K562 (cell line): ENCODE results near the gene RCL1. TPM values are rescaled to one million over a fixed set of nuclear protein-coding genes. Genes with fewer than 3 reads are reported as not detected.

Source experiments
- ATAC-seq: fragments of 200-7000 bp; cut with Tn5 transposase; 3 replicates; pipeline ENCODE4 v1.9.1; 2020; ENCODE audit warnings: moderate library complexity
- BruUV-seq: library from RNA; stranded (reverse); fragments of 400-500 nt; replicated peaks from 2 replicates; lab custom pipeline; 2021; lab: Mats Ljungman, UMichigan
- CTCF ChIA-PET: fragments of 300-600 bp; formaldehyde crosslinking; extraction: SDS; loops from one replicate; lab custom pipeline; 2021; ENCODE audit warnings: low intra/inter-chr PET ratio; lab: Yijun Ruan, JAX
- POLR2A ChIA-PET: fragments of 300-600, 350-650 bp; sonication (Branson Sonifier 250); formaldehyde crosslinking; extraction: SDS; loops from one replicate; lab custom pipeline; 2021; ENCODE audit warnings: antibody characterized with exemption, inconsistent platforms; lab: Yijun Ruan, JAX
- DNase-seq, 4 experiments: peaks; one replicate each; pipeline versions ENCODE4 v3.0.0 to v3.0.0-alpha.2; 2011 to 2018; ENCODE audit warnings: low spot score in 3 of 4, mixed read lengths in 3 of 4; ENCODE audit errors: extremely low read depth in 1 of 4
- FAIRE-seq: peaks from 2 replicates; lab custom pipeline; 2011; peaks lifted over from hg19 to GRCh38; lab: Jason Lieb, UNC
- H2AFZ ChIP-seq: 2 replicates; pipeline ENCODE4 v1.6.0; 2011; ENCODE audit warnings: low read depth, low read length, control low read depth, inconsistent platforms
- H3K27ac ChIP-seq: fragments of 200-600 bp; 3 replicates; pipeline ENCODE4 v1.8.0; 2011; ENCODE audit warnings: low read depth, mild to moderate bottlenecking, control low read depth, inconsistent platforms, low read length, moderate library complexity, mixed read lengths; ENCODE audit errors: extremely low read depth
- H3K27me3 ChIP-seq, 2 experiments: fragments of 300-600 bp in 1 of 2; 2 replicates in 1 of 2; 3 replicates in 1 of 2; pipeline versions ENCODE4 v1.6.0 to v1.8.0; 2011; ENCODE audit warnings: inconsistent platforms in 2 of 2, low read length in 2 of 2, mild to moderate bottlenecking in 1 of 2, mixed read lengths in 1 of 2, moderate library complexity in 1 of 2; ENCODE audit not compliant: control insufficient read depth in 2 of 2, insufficient read depth in 2 of 2
- H3K36me3 ChIP-seq: fragments of 300-600 bp; 3 replicates; pipeline ENCODE4 v1.8.0; 2011; ENCODE audit warnings: mild to moderate bottlenecking, low read length, inconsistent platforms; ENCODE audit not compliant: control insufficient read depth, insufficient read depth
- H3K4me1 ChIP-seq, 2 experiments: fragments of 200-600 bp in 1 of 2; replicated peaks in 1 of 2; 2 replicates in 1 of 2; 3 replicates in 1 of 2; pipeline versions ENCODE4 v1.5.1 to v1.8.0; 2011; ENCODE audit warnings: inconsistent platforms in 2 of 2, low read length in 2 of 2, mild to moderate bottlenecking in 1 of 2, mixed read lengths in 1 of 2, moderate library complexity in 1 of 2; ENCODE audit not compliant: control insufficient read depth in 2 of 2, insufficient read depth in 2 of 2
- H3K4me2 ChIP-seq: 2 replicates; pipeline ENCODE4 v1.6.1; 2011; ENCODE audit warnings: low read length, control low read depth, inconsistent platforms, mixed read lengths; ENCODE audit not compliant: insufficient read depth
- H3K4me3 ChIP-seq: fragments of 200-600 bp; sonication (generic), shearing (Covaris generic); 2 replicates; pipeline ENCODE4 v1.5.1; 2016; ENCODE audit warnings: control low read depth, inconsistent platforms
- H3K79me2 ChIP-seq: fragments of 200-600 bp; 3 replicates; pipeline ENCODE4 v1.8.0; 2011; ENCODE audit warnings: low read length, inconsistent platforms; ENCODE audit not compliant: control insufficient read depth, insufficient read depth
- H3K9ac ChIP-seq, 2 experiments: 2 replicates each; pipeline versions ENCODE4 v1.6.0 to v1.6.1; 2011; ENCODE audit warnings: low read depth in 2 of 2, low read length in 2 of 2, control low read depth in 1 of 2, inconsistent platforms in 1 of 2, mild to moderate bottlenecking in 1 of 2, mixed read lengths in 1 of 2; ENCODE audit not compliant: insufficient read depth in 1 of 2
- H3K9me1 ChIP-seq: one replicate; pipeline ENCODE4 v1.6.0; 2011; ENCODE audit warnings: inconsistent platforms, mild to moderate bottlenecking, low read length, moderate library complexity; ENCODE audit not compliant: control insufficient read depth, insufficient read depth
- H3K9me3 ChIP-seq: replicated peaks from 2 replicates; pipeline ENCODE4 v1.5.1; 2011; ENCODE audit warnings: low read depth, low read length, inconsistent platforms; ENCODE audit not compliant: control insufficient read depth, insufficient read depth
- H4K20me1 ChIP-seq: replicated peaks from 2 replicates; pipeline ENCODE4 v1.6.1; 2011; ENCODE audit warnings: low read length, inconsistent platforms, mixed read lengths; ENCODE audit not compliant: control insufficient read depth, insufficient read depth
- DMBX1 ChIP-seq: fragments of 250-450 bp; sonication (Bioruptor Pico); IDR thresholded peaks from 2 replicates; pipeline ENCODE4 v1.8.0; 2022; ENCODE audit warnings: inconsistent platforms, mild to moderate bottlenecking, moderate library complexity, borderline replicate concordance
- ESRRA ChIP-seq: fragments of 450-650 bp; IDR thresholded peaks from 2 replicates; pipeline ENCODE4 v1.6.1; 2014; ENCODE audit warnings: low read depth, mild to moderate bottlenecking, moderate library complexity, borderline replicate concordance
- NEUROD1 ChIP-seq: fragments of 150-350 bp; IDR thresholded peaks from 2 replicates; pipeline ENCODE4 v1.6.1; 2014; ENCODE audit warnings: borderline replicate concordance, low read length, low read depth; ENCODE audit not compliant: partially characterized antibody
- NR1H2 ChIP-seq: sonication (generic); formaldehyde crosslinking; IDR thresholded peaks from 2 replicates; pipeline ENCODE4 v1.4.0; 2020; ENCODE audit warnings: mild to moderate bottlenecking, missing genetic modification reagents
- POU5F1 ChIP-seq: fragments of 150-350 bp; IDR thresholded peaks from 2 replicates; pipeline ENCODE4 v1.6.1; 2014; ENCODE audit warnings: borderline replicate concordance, low read length, low read depth, mild to moderate bottlenecking; ENCODE audit not compliant: partially characterized antibody
- TCF7 ChIP-seq: sonication (generic); IDR thresholded peaks from 2 replicates; pipeline ENCODE4 v1.6.1; 2016; ENCODE audit warnings: antibody characterized with exemption, borderline replicate concordance
- ZNF780A ChIP-seq: fragments of 250-450 bp; sonication (Bioruptor Pico); IDR thresholded peaks from 2 replicates; pipeline ENCODE4 v1.5.0; 2021; ENCODE audit warnings: mild to moderate bottlenecking
- WGBS: fragments of 100-300 bp; shearing (Covaris generic); methylation state at CpG from one replicate; pipeline ENCODE4 v1.1.6; 2016; ENCODE audit warnings: low coverage, mixed read lengths; ENCODE audit not compliant: insufficient coverage; ENCODE audit errors: missing lambda C conversion rate; 5-methylcytosine and 5-hydroxymethylcytosine counted together
- in situ Hi-C: fragments of 300-500 bp; cut with MboI; formaldehyde crosslinking; loops from 4 replicates; pipeline ENCODE4 v1.15.0; 2018; ENCODE audit warnings: inconsistent platforms, mixed read lengths
- intact Hi-C: fragments of 100-400 bp; cut with micrococcal nuclease; formaldehyde crosslinking; loops from 2 replicates; pipeline ENCODE4 v1.14.2; 2022
- polyA plus RNA-seq, 8 experiments: library from polyadenylated mRNA; depleted of rRNA in 4 of 8; stranded (reverse) in 5 of 8; unstranded in 3 of 8; fragments of >200 nt; fragmentation: Nextera tagmentation in 2 of 8; fragmentation: Illumina TruSeq in 1 of 8; extraction: Ambion mirVana in 2 of 8; extraction: Trizol in 1 of 8; gene quantifications; 2 replicates each; pipeline versions ENCODE4 v1.2.1 to v1.2.3, GENCODE V29; 2011 to 2014; ENCODE audit warnings: inconsistent platforms in 1 of 8, missing spikeins in 1 of 8
- total RNA-seq, 7 experiments: library from RNA; depleted of rRNA in 6 of 7; stranded (reverse); fragments of >200 nt in 6 of 7; fragmentation: Illumina TruSeq in 2 of 7; extraction: Trizol in 2 of 7; gene quantifications; 2 replicates each; pipeline versions ENCODE4 v1.2.1 to v1.2.3, GENCODE V29; 2011 to 2021; ENCODE audit warnings: low replicate concordance in 1 of 7
- TF ChIP-seq, protein P1 (sequence below): fragments of 450-650 bp; formaldehyde crosslinking; IDR thresholded peaks from 2 replicates; pipeline ENCODE4 v1.4.0; 2020; ENCODE audit warnings: mild to moderate bottlenecking, moderate library complexity
- TF ChIP-seq, protein P2 (sequence below): fragments of 250-450 bp; sonication (Bioruptor Pico); IDR thresholded peaks from 2 replicates; pipeline ENCODE4 v1.5.0; 2020; ENCODE audit warnings: mild to moderate bottlenecking
- TF ChIP-seq, protein P3 (sequence below): sonication (generic); formaldehyde crosslinking; IDR thresholded peaks from 2 replicates; pipeline ENCODE4 v1.8.1; 2023; ENCODE audit warnings: mild to moderate bottlenecking, missing genetic modification reagents

RCL1 gene
- total and polyA plus RNA-seq, 9 of the 15 experiments (the other 6 are each of a cell fraction or from before 2014, with no cell fraction given) = 24.0 to 67.7 (median 38.6) TPM

DNA sequence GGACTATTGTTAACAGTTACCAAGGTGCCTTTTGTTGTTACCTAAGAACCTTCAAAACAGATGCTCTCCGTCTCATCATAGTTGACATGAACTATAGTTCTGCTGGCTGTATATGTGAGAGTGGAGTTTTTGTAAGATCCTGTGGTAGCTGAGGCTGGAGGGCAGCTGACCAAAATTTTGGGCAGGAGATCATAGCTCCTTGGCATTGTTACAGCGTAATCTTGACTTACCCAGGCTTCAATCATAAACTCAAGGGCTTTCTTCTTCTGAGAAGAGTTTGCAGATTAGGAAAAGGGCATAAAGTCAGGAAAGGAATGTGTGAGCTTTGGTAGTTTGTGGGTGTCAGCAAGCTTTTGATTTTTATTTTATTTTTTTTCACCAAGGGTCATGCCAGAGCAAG is 34.5 kb downstream of the RCL1 start:
- POLR2A ChIA-PET = interaction anchor here (0.7 to 1.9 kb wide), 5 partner anchors 12 to 64 kb away, joined by 3 to 8 read pairs (median 4); no protein-coding TSS in a partner anchor
- CTCF ChIA-PET = no interaction called here

More for the DNA sequence above, 34.5 kb downstream of the RCL1 start:
- H3K79me2 ChIP-seq = peaks cover 98% of the 10 kb centered on the region
- H2AFZ ChIP-seq = no peak overlapping the region
- H3K4me2 ChIP-seq = no peak overlapping the region
- H3K9me1 ChIP-seq = no peaks in the 10 kb centered on the region
- DNase-seq (no peak), ATAC-seq (no peak), FAIRE-seq (no peak)
- H4K20me1 ChIP-seq = no peaks in the 10 kb centered on the region
- TSS peak; percentile 10 for BruUV-seq
- no peak overlapping the region for H3K27ac ChIP-seq
- peaks cover 14 to 59% of the 10 kb centered on the region in 2 experiments; a peak in 4 of 5 replicates for H3K4me1 ChIP-seq
- peaks cover 69% of the 10 kb centered on the region for H3K36me3 ChIP-seq
- H3K4me3 ChIP-seq = no peak overlapping the region
- 94% methylated on average over 2 of the region's 2 CpGs for WGBS
- no peak overlapping the region for H3K9ac ChIP-seq
- intact Hi-C loops (loop anchor here (5.0 kb wide), 1 partner anchor 35 kb away; no protein-coding TSS in a partner anchor), in situ Hi-C loops (no loop called here)
- H3K27me3 ChIP-seq = no peaks in the 10 kb centered on the region
- TF ChIP-seq ZNF780A (CRISPR knock-in tag) = no peak
- TF ChIP-seq, protein P1, sequence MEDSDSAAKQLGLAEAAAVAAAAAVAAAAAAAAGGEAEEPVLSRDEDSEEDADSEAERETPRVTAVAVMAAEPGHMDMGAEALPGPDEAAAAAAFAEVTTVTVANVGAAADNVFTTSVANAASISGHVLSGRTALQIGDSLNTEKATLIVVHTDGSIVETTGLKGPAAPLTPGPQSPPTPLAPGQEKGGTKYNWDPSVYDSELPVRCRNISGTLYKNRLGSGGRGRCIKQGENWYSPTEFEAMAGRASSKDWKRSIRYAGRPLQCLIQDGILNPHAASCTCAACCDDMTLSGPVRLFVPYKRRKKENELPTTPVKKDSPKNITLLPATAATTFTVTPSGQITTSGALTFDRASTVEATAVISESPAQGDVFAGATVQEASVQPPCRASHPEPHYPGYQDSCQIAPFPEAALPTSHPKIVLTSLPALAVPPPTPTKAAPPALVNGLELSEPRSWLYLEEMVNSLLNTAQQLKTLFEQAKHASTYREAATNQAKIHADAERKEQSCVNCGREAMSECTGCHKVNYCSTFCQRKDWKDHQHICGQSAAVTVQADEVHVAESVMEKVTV (CRISPR knock-in tag) = no peak
- TF ChIP-seq TCF7 = no peak
- TF ChIP-seq, protein P2, sequence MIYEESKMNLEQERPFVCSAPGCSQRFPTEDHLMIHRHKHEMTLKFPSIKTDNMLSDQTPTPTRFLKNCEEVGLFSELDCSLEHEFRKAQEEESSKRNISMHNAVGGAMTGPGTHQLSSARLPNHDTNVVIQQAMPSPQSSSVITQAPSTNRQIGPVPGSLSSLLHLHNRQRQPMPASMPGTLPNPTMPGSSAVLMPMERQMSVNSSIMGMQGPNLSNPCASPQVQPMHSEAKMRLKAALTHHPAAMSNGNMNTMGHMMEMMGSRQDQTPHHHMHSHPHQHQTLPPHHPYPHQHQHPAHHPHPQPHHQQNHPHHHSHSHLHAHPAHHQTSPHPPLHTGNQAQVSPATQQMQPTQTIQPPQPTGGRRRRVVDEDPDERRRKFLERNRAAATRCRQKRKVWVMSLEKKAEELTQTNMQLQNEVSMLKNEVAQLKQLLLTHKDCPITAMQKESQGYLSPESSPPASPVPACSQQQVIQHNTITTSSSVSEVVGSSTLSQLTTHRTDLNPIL (CRISPR knock-in tag) = no peak
- no peak for TF ChIP-seq ESRRA
- no peak for TF ChIP-seq POU5F1
- TF ChIP-seq, protein P3, sequence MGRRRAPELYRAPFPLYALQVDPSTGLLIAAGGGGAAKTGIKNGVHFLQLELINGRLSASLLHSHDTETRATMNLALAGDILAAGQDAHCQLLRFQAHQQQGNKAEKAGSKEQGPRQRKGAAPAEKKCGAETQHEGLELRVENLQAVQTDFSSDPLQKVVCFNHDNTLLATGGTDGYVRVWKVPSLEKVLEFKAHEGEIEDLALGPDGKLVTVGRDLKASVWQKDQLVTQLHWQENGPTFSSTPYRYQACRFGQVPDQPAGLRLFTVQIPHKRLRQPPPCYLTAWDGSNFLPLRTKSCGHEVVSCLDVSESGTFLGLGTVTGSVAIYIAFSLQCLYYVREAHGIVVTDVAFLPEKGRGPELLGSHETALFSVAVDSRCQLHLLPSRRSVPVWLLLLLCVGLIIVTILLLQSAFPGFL (CRISPR knock-in tag) = no peak
- no peak for TF ChIP-seq DMBX1 (CRISPR knock-in tag)
- no peak for TF ChIP-seq NR1H2 (CRISPR knock-in tag)
- TF ChIP-seq NEUROD1 = no peak
- no peaks in the 10 kb centered on the region for H3K9me3 ChIP-seq
